ENCODE measurements around the gene CMTM5. TPM values are rescaled to one million over a fixed set of nuclear protein-coding genes. Genes with fewer than 3 reads are reported as not detected.
A peak's percentile ranks its signal among the peaks of the same experiment; 100 is the strongest.

CMTM5 gene
- total and polyA plus RNA-seq, 2 donors (not counting 3 experiments of a cell fraction or from before 2014, with no cell fraction given): not detected

GRCh38 chr14:23428686-23429495 lies 52.0 kb downstream of the CMTM5 start:
- no peak for FAIRE-seq

More at GRCh38 chr14:23428686-23429495, 52.0 kb downstream of the CMTM5 start:
- no TSS peak for BruUV-seq (replicated peaks)
- no peak for DNase-seq (ENCODE audit: low read depth, low spot score)
- no peaks in the 10 kb centered on the region for H3K79me2 ChIP-seq (ENCODE audit: control insufficient read depth, insufficient read depth, low read length)
- intact Hi-C loops (cut with micrococcal nuclease) (no loop called here), dilution Hi-C loops (cut with MboI; ENCODE audit: extremely low pct_ligation_motif_present, low sequenced_read_pairs) (no loop called here)
- H4K20me1 ChIP-seq (replicated peaks; ENCODE audit: control insufficient read depth, extremely low read depth, insufficient read depth, low read length): no peaks in the 10 kb centered on the region
- ChIA-PET CTCF (no interaction called here), POLR2A (no interaction called here)
- H2AFZ ChIP-seq (ENCODE audit: low read depth, low read length): no peak overlapping the region
- no peak overlapping the region for H3K4me2 ChIP-seq (ENCODE audit: insufficient read depth, low read length)
- no peak overlapping the region for H3K9ac ChIP-seq (replicated peaks; ENCODE audit: extremely low read depth, insufficient read depth, low read length)
- H3K9me1 ChIP-seq (replicated peaks; ENCODE audit: control insufficient read depth, extremely low read depth, insufficient read depth, low read length): no peaks in the 10 kb centered on the region
- no peaks in the 10 kb centered on the region for H3K9me3 ChIP-seq (replicated peaks; ENCODE audit: control insufficient read depth, insufficient read depth, low read length)
- TF ChIP-seq EZH2 (IDR thresholded peaks at IDR 0.05; ENCODE audit: borderline replicate concordance, low read depth, low read length, severe bottlenecking) (no peak), GATA2 (IDR thresholded peaks at IDR 0.05; ENCODE audit: insufficient read depth, insufficient read length, low read depth, low read length) (no peak), JUN (IDR thresholded peaks at IDR 0.05; ENCODE audit: borderline replicate concordance, insufficient read depth, insufficient read length, low read depth) (no peak)
- H3K27me3 ChIP-seq (ENCODE audit: control insufficient read depth in 2 of 2, insufficient read depth in 2 of 2, low read length in 2 of 2): no peaks in the 10 kb centered on the region
- H3K36me3 ChIP-seq (ENCODE audit: control insufficient read depth in 2 of 2, extremely low read depth in 1 of 2, insufficient read depth in 2 of 2, low read length in 2 of 2): no peaks in the 10 kb centered on the region
- no peak overlapping the region for H3K4me3 ChIP-seq (replicated peaks in 1 of 3; ENCODE audit: insufficient read depth in 1 of 3, low read depth in 1 of 3, low read length in 3 of 3)
- H3K4me1 ChIP-seq (ENCODE audit: control insufficient read depth, extremely low read depth, insufficient read depth, low read length): no peaks in the 10 kb centered on the region
- H3K27ac ChIP-seq (ENCODE audit: insufficient read depth, low read depth, low read length): no peak overlapping the region

MicroRNA genes within 50 kb of the gene (microRNA counts, 767-probe panel; counts per million panel counts)
- 723 counts per million, percentile 96 among the panel's probes with 10 or more counts for microRNA hsa-miR-208a
- 723 counts per million, percentile 96 among the panel's probes with 10 or more counts for microRNA hsa-miR-208b

Small RNA genes within 50 kb of the gene (microRNA-seq; reads per million reads assigned to microRNA genes)
- gene MIR208A (ENCODE audit: borderline number of aligned reads, borderline replicate concordance) (10.4 reads per million, percentile 26 among the genes with 10 or more reads in this experiment), gene MIR208B (ENCODE audit: borderline number of aligned reads, borderline replicate concordance) (not detected)

Small RNA genes within 50 kb of the gene (small RNA-seq; reads per million reads assigned to genes)
- gene MIR208A (ENCODE audit: insufficient read depth, insufficient read length, low read depth, low replicate concordance) (not detected), gene MIR208B (ENCODE audit: insufficient read depth, insufficient read length, low read depth, low replicate concordance) (not detected)

Other genes with a start within 250 kb of the CMTM5 start
- gene SLC7A8, start 193.4 kb upstream of the CMTM5 start, total RNA-seq: 1.1 and 1.6 TPM in 2 replicates
- gene SLC7A8, start 193.4 kb upstream of the CMTM5 start, polyA plus RNA-seq: 0.76 and 0.88 TPM in 2 replicates
- gene RNF212B, start 139.1 kb upstream of the CMTM5 start, total RNA-seq: not detected in 2 replicates
- not detected in 2 replicates for gene RNF212B, start 139.1 kb upstream of the CMTM5 start, polyA plus RNA-seq
- gene HOMEZ, start 90.9 kb upstream of the CMTM5 start, total RNA-seq: 11.3 and 11.7 TPM in 2 replicates
- gene HOMEZ, start 90.9 kb upstream of the CMTM5 start, polyA plus RNA-seq: 16.8 and 17.7 TPM in 2 replicates
- 4.1 and 7.4 TPM in 2 replicates for gene PPP1R3E, start 74.2 kb upstream of the CMTM5 start, total RNA-seq
- 3.2 and 4.3 TPM in 2 replicates for gene PPP1R3E, start 74.2 kb upstream of the CMTM5 start, polyA plus RNA-seq
- 24.3 and 26.2 TPM in 2 replicates for gene BCL2L2, start 70.2 kb upstream of the CMTM5 start, total RNA-seq
- 14.7 and 19.9 TPM in 2 replicates for gene BCL2L2, start 70.2 kb upstream of the CMTM5 start, polyA plus RNA-seq
- 218 and 231 TPM in 2 replicates for gene PABPN1, start 55.6 kb upstream of the CMTM5 start, total RNA-seq
- gene PABPN1, start 55.6 kb upstream of the CMTM5 start, polyA plus RNA-seq: 227 and 231 TPM in 2 replicates
- 1.8 and 4.6 TPM in 2 replicates for gene SLC22A17, start 24.2 kb upstream of the CMTM5 start, total RNA-seq
- 2.9 and 4.2 TPM in 2 replicates for gene SLC22A17, start 24.2 kb upstream of the CMTM5 start, polyA plus RNA-seq
- 0.13 TPM in 1 of 2 replicates, not detected in the other for gene EFS, start 11.9 kb upstream of the CMTM5 start, total RNA-seq
- 0.02 and 0.03 TPM in 2 replicates for gene EFS, start 11.9 kb upstream of the CMTM5 start, polyA plus RNA-seq
- gene IL25, start 4.2 kb upstream of the CMTM5 start, total RNA-seq: not detected in 2 replicates
- gene IL25, start 4.2 kb upstream of the CMTM5 start, polyA plus RNA-seq: not detected in 2 replicates
- not detected in 2 replicates for gene MYH6, start 31.2 kb downstream of the CMTM5 start, total RNA-seq
- gene MYH6, start 31.2 kb downstream of the CMTM5 start, polyA plus RNA-seq: not detected in 2 replicates
- gene MYH7, start 58.6 kb downstream of the CMTM5 start, total RNA-seq: not detected in 2 replicates
- not detected in 2 replicates for gene MYH7, start 58.6 kb downstream of the CMTM5 start, polyA plus RNA-seq
- 36.3 and 36.5 TPM in 2 replicates for gene NGDN, start 92.7 kb downstream of the CMTM5 start, total RNA-seq
- gene NGDN, start 92.7 kb downstream of the CMTM5 start, polyA plus RNA-seq: 22.1 and 25.6 TPM in 2 replicates
- gene ZFHX2, start 174.7 kb downstream of the CMTM5 start, total RNA-seq: 2.0 and 2.3 TPM in 2 replicates
- gene ZFHX2, start 174.7 kb downstream of the CMTM5 start, polyA plus RNA-seq: 0.21 and 0.25 TPM in 2 replicates
- gene THTPA, start 179.2 kb downstream of the CMTM5 start, total RNA-seq: 9.8 and 12.5 TPM in 2 replicates
- gene THTPA, start 179.2 kb downstream of the CMTM5 start, polyA plus RNA-seq: 9.5 and 10.8 TPM in 2 replicates
- gene AP1G2, start 190.7 kb downstream of the CMTM5 start, total RNA-seq: 30.5 and 39.0 TPM in 2 replicates
- 55.8 and 63.2 TPM in 2 replicates for gene AP1G2, start 190.7 kb downstream of the CMTM5 start, polyA plus RNA-seq
- not detected in 2 replicates for gene JPH4, start 201.7 kb downstream of the CMTM5 start, total RNA-seq
- gene JPH4, start 201.7 kb downstream of the CMTM5 start, polyA plus RNA-seq: 0.06 TPM in 1 of 2 replicates, not detected in the other